Measurements from ENCODE around the gene NMNAT2. TPM values are rescaled to one million over a fixed set of nuclear protein-coding genes. Genes with fewer than 3 reads are reported as not detected.
A peak's percentile ranks its signal among the peaks of the same experiment; 100 is the strongest.

NMNAT2 gene
- total and polyA plus RNA-seq, 9 donors, result 0.49 to 2.5 (median 0.98) TPM

GRCh38 chr1:183209533-183210158 is 208.5 kb downstream of the NMNAT2 start:
- Histone ChIP-seq H3K9me3 (replicated peaks; ENCODE audit: control insufficient read depth, low read depth, low read length) (no peaks in the 10 kb centered on the region), H3K27ac (ENCODE audit: low read length) (no peak overlapping the region)
- no peak for DNase-seq

GRCh38 chr1:183206538-183207122 is 211.6 kb downstream of the NMNAT2 start:
- DNase-seq, result no peak
- H3K9me3 ChIP-seq (replicated peaks; ENCODE audit: control insufficient read depth, low read depth, low read length), result no peaks in the 10 kb centered on the region

More at GRCh38 chr1:183209533-183210158, 208.5 kb downstream of the NMNAT2 start:
- Histone ChIP-seq H3K36me3 (ENCODE audit: control insufficient read depth, insufficient read depth, low read length) (no peaks in the 10 kb centered on the region), H3K4me3 (ENCODE audit: low read length) (no peak overlapping the region), H3K27me3 (ENCODE audit: control insufficient read depth, insufficient read depth, low read length) (no peaks in the 10 kb centered on the region), H3K4me1 (ENCODE audit: control insufficient read depth, insufficient read depth, low read length) (peaks cover 22% of the 10 kb centered on the region)

GRCh38 chr1:183205196-183205781 is 212.9 kb downstream of the NMNAT2 start:
- Histone ChIP-seq H3K4me1 (ENCODE audit: control insufficient read depth, insufficient read depth, low read length) (peaks cover 17% of the 10 kb centered on the region), H3K9me3 (replicated peaks; ENCODE audit: control insufficient read depth, low read depth, low read length) (no peaks in the 10 kb centered on the region), H3K27me3 (ENCODE audit: control insufficient read depth, insufficient read depth, low read length) (no peaks in the 10 kb centered on the region), H3K27ac (ENCODE audit: low read length) (peak overlapping the region; percentile 83), H3K36me3 (ENCODE audit: control insufficient read depth, insufficient read depth, low read length) (no peaks in the 10 kb centered on the region), H3K4me3 (ENCODE audit: low read length) (no peak overlapping the region)
- 41% methylated on average over 3 of the region's 3 CpGs for WGBS (ENCODE audit: insufficient coverage)
- peak; percentile 93 for DNase-seq

More at GRCh38 chr1:183206538-183207122, 211.6 kb downstream of the NMNAT2 start:
- 63% methylated on average over 2 of the region's 6 CpGs for WGBS (ENCODE audit: insufficient coverage)
- H3K4me1 ChIP-seq (ENCODE audit: control insufficient read depth, insufficient read depth, low read length), result peaks cover 17% of the 10 kb centered on the region
- no peak overlapping the region for H3K27ac ChIP-seq (ENCODE audit: low read length)
- H3K27me3 ChIP-seq (ENCODE audit: control insufficient read depth, insufficient read depth, low read length), result no peaks in the 10 kb centered on the region
- H3K36me3 ChIP-seq (ENCODE audit: control insufficient read depth, insufficient read depth, low read length), result no peaks in the 10 kb centered on the region
- no peak overlapping the region for H3K4me3 ChIP-seq (ENCODE audit: low read length)

- DNase-seq, result no peak
- no peaks in the 10 kb centered on the region for H3K9me3 ChIP-seq (replicated peaks; ENCODE audit: control insufficient read depth, low read depth, low read length)
- no CpG with 5 or more reads among the region's 3 CpGs for WGBS (ENCODE audit: insufficient coverage)
- no peak overlapping the region for H3K27ac ChIP-seq (ENCODE audit: low read length)
- peaks cover 17% of the 10 kb centered on the region for H3K4me1 ChIP-seq (ENCODE audit: control insufficient read depth, insufficient read depth, low read length)
- no peaks in the 10 kb centered on the region for H3K27me3 ChIP-seq (ENCODE audit: control insufficient read depth, insufficient read depth, low read length)
- H3K4me3 ChIP-seq (ENCODE audit: low read length), result no peak overlapping the region
- H3K36me3 ChIP-seq (ENCODE audit: control insufficient read depth, insufficient read depth, low read length), result no peaks in the 10 kb centered on the region
Observed at GRCh38 chr1:183203094-183203493, 215.1 kb downstream of the NMNAT2 start.

- DNase-seq, result peak; percentile 34
- WGBS (ENCODE audit: insufficient coverage), result 100% methylated on average over 1 of the region's 9 CpGs
Observed at GRCh38 chr1:183200451-183200850, 217.7 kb downstream of the NMNAT2 start.

GRCh38 chr1:183199304-183199703 is 218.9 kb downstream of the NMNAT2 start:
- Histone ChIP-seq H3K36me3 (ENCODE audit: control insufficient read depth, insufficient read depth, low read length) (no peaks in the 10 kb centered on the region), H3K4me1 (ENCODE audit: control insufficient read depth, insufficient read depth, low read length) (peaks cover 7% of the 10 kb centered on the region), H3K4me3 (ENCODE audit: low read length) (no peak overlapping the region), H3K27me3 (ENCODE audit: control insufficient read depth, insufficient read depth, low read length) (no peaks in the 10 kb centered on the region), H3K9me3 (replicated peaks; ENCODE audit: control insufficient read depth, low read depth, low read length) (no peaks in the 10 kb centered on the region), H3K27ac (ENCODE audit: low read length) (no peak overlapping the region)
- no peak for DNase-seq
- WGBS (ENCODE audit: insufficient coverage), result 98% methylated on average over 3 of the region's 3 CpGs

More at GRCh38 chr1:183200451-183200850, 217.7 kb downstream of the NMNAT2 start:
- Histone ChIP-seq H3K36me3 (ENCODE audit: control insufficient read depth, insufficient read depth, low read length) (no peaks in the 10 kb centered on the region), H3K27ac (ENCODE audit: low read length) (peak overlapping the region; percentile 31), H3K4me3 (ENCODE audit: low read length) (no peak overlapping the region), H3K9me3 (replicated peaks; ENCODE audit: control insufficient read depth, low read depth, low read length) (no peaks in the 10 kb centered on the region), H3K27me3 (ENCODE audit: control insufficient read depth, insufficient read depth, low read length) (no peaks in the 10 kb centered on the region), H3K4me1 (ENCODE audit: control insufficient read depth, insufficient read depth, low read length) (peaks cover 5% of the 10 kb centered on the region)

- H3K27ac ChIP-seq (ENCODE audit: low read length), result no peak overlapping the region
- 66% methylated on average over 5 of the region's 9 CpGs for WGBS (ENCODE audit: insufficient coverage)
Observed at GRCh38 chr1:183198463-183198862, 219.7 kb downstream of the NMNAT2 start.

More at GRCh38 chr1:183198463-183198862, 219.7 kb downstream of the NMNAT2 start:
- Histone ChIP-seq H3K4me3 (ENCODE audit: low read length) (no peak overlapping the region), H3K9me3 (replicated peaks; ENCODE audit: control insufficient read depth, low read depth, low read length) (no peaks in the 10 kb centered on the region), H3K27me3 (ENCODE audit: control insufficient read depth, insufficient read depth, low read length) (no peaks in the 10 kb centered on the region), H3K4me1 (ENCODE audit: control insufficient read depth, insufficient read depth, low read length) (peaks cover 7% of the 10 kb centered on the region), H3K36me3 (ENCODE audit: control insufficient read depth, insufficient read depth, low read length) (no peaks in the 10 kb centered on the region)
- DNase-seq, result peak; percentile 70

Other genes with a start within 250 kb of the NMNAT2 start
- 0.71 TPM for gene LAMC2, start 232.1 kb downstream of the NMNAT2 start, total RNA-seq
- gene LAMC2, start 232.1 kb downstream of the NMNAT2 start, polyA plus RNA-seq (ENCODE audit: insufficient read depth in 1 of 8, insufficient read length in 8 of 8, low replicate concordance in 1 of 8), result 1 to 10 TPM; 1.5 to 6.0 (median 3.0) TPM
- gene SMG7, start 54.1 kb upstream of the NMNAT2 start, total RNA-seq, result 14.7 TPM
- 10 to 100 TPM; 28.7 to 37.6 (median 32.1) TPM for gene SMG7, start 54.1 kb upstream of the NMNAT2 start, polyA plus RNA-seq (ENCODE audit: insufficient read depth in 1 of 8, insufficient read length in 8 of 8, low replicate concordance in 1 of 8)
- gene NCF2, start 172.1 kb upstream of the NMNAT2 start, total RNA-seq, result 5.5 TPM
- 1 to 10 TPM; 4.0 to 7.9 (median 4.7) TPM for gene NCF2, start 172.1 kb upstream of the NMNAT2 start, polyA plus RNA-seq (ENCODE audit: insufficient read depth in 1 of 8, insufficient read length in 8 of 8, low replicate concordance in 1 of 8)
- 105 TPM for gene ARPC5, start 217.4 kb upstream of the NMNAT2 start, total RNA-seq
- 100 to 1,000 TPM in 3 of 8 donors, 10 to 100 TPM in 5; 81.4 to 116 (median 96.6) TPM for gene ARPC5, start 217.4 kb upstream of the NMNAT2 start, polyA plus RNA-seq (ENCODE audit: insufficient read depth in 1 of 8, insufficient read length in 8 of 8, low replicate concordance in 1 of 8)
- not detected for gene APOBEC4, start 234.9 kb upstream of the NMNAT2 start, total RNA-seq
- not detected for gene APOBEC4, start 234.9 kb upstream of the NMNAT2 start, polyA plus RNA-seq (ENCODE audit: insufficient read depth in 1 of 8, insufficient read length in 8 of 8, low replicate concordance in 1 of 8)